GM19099 (cell line): Measurements from ENCODE around the gene PIP4K2A.

ENCODE experiments used
- POLR2A ChIP-seq: IDR thresholded peaks from 3 replicates; pipeline ENCODE4 v1.6.1; 2011; ENCODE audit warnings: low read depth; ENCODE audit not compliant: insufficient read length; ENCODE audit errors: extremely low read depth

Gene PIP4K2A

DNA sequence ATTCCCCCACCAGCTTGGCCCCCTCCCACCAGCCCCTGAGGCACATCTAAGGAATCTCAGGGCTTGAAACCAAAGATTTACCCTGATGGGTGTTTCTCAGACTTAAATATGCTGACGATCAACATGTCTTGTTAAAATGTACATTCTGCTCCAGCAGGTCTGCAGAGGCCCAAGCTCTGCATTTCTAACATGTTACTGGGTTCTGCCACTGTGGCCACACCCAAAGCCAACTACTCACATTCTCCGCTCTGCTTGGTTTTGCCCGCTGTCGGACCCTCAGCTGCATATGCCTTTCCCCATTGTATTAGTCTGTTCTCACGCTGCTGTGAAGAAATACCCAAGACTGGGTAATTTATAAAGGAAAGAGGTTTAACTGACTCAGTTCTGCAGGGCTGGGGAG is 8.9 kb downstream of the PIP4K2A start:
- no peak for TF ChIP-seq POLR2A

DNA sequence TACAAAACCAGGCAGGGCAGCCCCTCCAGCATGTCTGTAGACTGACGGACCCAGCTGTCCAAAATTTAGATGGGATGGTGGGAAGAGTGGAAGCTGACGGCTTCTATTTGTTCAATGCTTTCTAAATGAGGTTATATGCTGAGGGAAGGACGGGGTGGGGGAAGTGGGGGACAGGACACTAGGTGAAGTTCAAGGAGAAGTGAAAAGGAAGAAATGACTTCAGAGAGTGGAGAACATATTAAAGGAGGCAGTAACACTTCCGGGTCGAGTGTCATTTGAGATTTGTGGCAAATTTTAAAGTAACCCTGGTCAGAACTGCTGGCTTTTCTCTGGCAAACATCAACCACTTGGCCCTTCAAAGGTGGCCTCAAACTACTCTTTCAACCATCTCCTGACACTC is 9.4 kb downstream of the PIP4K2A start:
- TF ChIP-seq POLR2A = no peak

DNA sequence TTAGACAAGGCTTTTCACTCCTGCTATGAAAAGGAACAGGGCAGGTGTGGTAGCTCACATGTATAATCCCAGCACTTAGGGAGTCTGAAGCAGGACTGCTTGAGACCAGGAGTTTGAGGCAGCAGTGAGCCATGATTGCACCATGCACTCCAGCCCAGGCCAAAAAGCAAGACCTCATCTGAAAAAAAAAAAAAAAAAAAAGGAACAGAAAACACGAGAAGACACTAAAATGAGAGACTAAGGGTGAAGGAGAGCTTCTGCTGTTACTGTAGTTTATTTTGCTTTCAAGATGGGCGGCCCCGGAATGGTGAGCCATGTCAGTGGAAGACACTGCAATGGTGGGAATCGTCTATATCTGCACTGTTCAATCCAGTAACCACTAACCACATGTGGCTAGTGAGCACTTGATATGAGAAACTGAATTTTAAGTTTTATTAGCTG is 9.9 kb downstream of the PIP4K2A start:
- peak; percentile 16 for TF ChIP-seq POLR2A

DNA sequence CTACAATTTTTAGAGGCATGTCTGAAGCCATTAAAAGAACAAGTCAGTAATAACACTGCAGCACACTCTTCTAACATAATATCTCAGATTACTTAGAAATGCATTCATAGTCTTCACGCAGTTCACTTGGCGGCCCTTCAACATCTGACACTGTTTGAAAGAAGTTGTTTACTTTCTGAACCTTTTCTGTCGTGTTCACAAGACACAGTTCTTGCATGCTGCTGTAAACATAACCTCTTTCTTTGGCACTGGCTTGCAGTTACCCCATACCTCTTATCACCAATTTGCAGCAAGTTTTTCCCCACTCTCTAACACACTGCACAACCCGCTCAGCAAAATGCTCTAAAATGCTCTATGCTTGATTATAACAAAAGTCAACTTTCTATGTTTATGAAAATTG is 12.0 kb downstream of the PIP4K2A start:
- TF ChIP-seq POLR2A = no peak

DNA sequence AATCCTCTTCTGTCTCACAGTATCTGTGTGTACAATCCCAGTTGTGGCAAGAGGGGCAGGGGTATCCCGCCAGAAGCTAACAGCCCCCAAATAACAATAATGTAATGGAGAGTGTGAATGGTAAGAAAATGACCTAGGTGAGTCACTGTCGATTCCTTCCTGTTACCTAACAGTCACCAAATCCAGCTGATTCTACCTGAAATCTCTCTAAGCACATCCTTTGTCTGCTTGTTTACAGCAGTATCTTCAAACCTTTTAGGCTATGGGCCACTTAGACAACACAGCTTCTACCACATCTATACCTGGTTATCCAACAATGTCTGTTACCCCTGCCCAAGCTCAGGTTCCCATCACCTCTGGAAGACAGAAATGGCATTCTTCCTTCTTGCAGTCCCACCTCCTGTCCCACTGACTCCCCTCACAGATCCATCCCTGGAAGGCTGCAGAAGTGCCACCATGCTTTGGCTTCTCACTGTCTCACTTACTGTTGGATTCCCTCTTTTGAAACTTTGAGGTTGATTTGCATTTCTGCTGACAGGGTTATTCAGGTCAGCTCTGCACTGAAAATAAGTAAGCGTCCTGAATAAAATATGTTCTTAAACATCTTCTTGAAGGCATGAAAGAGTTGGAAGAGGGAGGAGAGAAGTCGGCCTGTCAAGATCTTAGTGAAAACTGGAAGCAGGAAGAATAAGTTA is 13.1 kb downstream of the PIP4K2A start:
- TF ChIP-seq POLR2A = no peak

DNA sequence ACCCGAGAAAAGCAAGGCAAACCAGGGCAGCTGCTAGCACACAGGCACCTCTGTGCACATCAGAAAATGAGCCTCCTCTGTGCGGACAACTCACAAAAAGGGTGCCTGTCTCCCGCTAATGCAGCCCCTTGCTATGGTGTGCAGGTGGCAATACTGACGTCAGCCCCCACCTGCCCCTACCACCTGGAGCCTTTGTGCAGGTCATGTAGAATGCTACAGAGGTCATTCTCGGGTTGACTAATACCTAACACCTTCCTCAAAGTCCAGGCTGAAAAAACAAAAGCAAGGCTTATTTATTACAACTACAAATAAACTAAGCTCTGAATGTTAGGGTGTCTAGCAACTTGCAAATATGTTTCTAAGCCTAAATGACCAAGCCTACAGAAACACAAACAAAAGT is 13.9 kb downstream of the PIP4K2A start:
- no peak for TF ChIP-seq POLR2A

DNA sequence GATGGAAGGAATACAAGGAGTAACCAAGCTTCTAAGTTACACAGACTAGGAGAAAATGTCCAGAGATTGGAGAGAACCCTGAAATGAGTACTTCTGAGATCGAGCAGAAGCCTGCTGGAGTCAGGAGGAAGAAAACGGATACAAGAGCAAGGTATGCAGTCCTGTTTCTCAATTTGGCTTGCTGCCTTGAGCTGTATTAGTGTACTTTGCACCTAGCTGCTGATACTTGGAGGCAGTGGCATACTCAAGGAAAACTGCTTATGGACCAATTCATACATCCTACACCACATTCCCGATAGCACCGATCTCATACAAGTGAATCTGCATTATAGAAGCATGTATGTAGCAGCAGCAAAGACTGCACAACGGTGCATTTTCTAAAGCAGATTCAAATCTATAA is 14.4 kb downstream of the PIP4K2A start:
- no peak for TF ChIP-seq POLR2A

DNA sequence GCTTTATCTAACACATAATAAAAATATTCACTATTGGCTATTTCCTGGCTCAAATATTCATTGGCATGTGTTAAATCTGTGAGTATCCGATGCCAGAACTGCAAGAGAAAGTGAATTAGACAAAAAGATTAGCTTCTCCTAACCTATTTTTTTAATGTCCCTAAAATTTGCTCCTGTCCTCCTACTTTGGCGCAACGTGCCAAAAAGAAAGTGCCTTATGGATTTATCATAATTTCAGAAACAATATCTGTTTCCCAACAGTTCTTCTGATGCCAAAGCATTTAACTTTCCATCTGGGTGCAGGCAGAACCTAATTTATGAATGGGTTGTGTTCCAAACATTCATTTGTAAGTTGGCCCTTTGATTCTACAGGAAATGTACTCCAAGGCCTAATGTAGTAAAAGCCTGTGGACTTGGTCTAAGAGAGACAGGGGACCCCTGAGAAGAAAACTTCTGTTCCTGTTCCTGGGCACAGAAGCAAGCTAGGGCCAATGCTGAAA is 15.4 kb downstream of the PIP4K2A start:
- TF ChIP-seq POLR2A = no peak

DNA sequence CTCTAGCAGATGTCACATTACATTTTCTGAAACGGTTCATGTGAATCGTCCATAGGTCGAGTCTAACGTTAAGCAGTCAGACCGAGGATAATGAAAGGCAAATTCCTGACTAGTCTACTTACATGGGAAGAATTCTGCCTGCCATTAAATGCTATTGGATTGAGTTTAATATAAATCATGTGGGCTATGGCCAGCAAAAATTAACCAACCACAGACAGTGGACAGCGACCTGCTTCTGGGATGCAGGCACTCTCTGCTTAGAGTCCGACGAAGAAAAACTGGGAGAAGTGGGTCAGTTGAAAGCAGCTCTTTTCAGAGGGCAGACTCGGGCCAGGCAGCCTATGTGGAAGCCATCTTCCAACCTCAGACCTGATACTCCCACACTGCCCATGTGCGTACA is 16.6 kb downstream of the PIP4K2A start:
- TF ChIP-seq POLR2A = no peak

DNA sequence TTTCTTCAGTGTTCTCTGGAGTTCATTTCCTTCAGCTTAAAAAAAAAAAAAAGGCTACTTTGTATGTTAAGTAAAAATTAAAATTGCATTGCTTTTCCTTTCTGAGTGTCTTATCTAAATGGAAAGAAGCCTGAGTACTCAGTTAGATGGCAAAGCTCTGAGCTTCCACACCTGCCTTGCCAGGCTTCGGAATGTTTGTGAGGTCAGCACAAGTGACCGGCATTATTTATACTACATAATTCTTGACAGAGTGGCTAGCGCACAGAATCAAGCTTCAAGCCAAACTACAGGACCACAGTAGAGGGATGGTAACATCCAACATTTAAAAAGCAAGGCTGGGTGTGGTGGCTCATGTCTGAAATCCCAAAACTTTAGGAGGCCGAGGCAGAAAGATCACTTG is 17.3 kb downstream of the PIP4K2A start:
- no peak for TF ChIP-seq POLR2A

DNA sequence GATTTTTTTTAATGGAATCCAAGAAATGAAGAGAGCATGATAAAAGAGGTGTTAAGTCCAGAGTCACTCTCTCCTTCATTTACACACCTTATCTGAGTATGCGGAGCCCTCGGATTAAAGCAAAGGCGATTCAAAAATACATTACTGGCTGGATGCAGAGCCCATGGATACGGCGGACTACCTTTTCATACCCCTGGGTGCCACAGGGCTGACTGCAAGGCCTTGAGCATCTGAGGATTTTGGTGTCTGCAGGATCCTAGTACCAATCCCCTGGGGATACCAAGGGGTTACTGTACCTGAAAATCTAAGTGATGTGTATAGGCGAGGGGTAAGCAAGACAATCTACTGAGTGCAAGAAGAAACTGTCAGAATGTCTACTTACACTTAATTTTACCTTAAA is 20.5 kb downstream of the PIP4K2A start:
- TF ChIP-seq POLR2A = no peak

DNA sequence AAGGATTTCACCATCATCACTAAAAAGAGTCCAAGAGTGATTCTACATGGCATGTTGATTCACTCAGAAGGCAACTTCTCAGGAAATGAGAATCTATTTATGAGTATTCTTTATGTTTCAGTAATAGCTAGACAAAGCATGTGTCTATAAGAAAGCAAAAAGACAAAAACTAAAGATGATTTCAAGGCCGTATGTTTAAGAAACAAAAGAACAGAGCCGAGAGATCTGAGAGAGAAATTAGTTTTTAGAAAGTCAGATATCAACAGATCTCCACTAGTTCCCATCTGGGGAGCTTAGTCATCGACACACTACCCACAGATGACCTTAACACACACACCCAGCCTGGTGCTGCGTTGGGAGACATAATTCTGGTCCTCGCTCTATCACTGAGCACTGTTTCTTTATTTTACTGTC is 21.0 kb downstream of the PIP4K2A start:
- TF ChIP-seq POLR2A = no peak

DNA sequence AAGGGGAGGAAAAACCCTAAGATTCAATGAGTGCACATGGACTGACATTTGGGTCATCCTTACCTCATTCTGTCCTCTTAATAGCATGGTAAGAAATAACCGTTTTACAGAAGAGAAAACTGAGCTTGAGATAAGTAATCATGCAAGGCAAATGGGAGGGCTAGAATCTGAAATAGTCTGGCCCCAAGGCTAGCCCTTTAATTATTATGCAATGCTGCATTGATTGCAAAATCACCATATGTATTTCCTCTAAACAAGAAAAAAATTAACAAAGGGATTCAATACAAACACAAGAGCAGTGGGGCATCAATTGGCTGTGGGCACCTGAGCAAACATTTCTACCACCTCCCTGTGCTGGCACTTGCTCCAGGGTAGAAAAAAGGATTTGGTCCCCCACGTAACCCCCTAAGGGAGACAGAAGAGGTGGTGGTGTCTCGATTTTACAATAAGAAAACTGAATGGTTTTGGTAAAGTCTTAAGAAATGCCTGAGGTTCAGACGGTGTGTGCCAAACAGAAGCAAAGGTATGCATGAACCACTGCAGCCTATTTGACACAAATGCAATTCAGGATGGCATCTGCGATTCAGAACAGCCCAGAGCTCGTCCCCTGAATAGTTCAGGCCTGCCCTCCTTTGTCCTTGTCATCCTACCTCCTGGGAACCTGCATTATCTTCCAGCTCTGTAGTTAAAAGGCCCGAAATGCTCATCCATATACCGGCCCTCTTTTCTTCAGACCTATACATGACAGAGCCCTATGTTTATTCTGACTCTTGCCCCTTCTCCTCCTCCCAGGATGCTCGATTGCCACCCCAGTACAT is 23.6 kb downstream of the PIP4K2A start:
- no peak for TF ChIP-seq POLR2A

DNA sequence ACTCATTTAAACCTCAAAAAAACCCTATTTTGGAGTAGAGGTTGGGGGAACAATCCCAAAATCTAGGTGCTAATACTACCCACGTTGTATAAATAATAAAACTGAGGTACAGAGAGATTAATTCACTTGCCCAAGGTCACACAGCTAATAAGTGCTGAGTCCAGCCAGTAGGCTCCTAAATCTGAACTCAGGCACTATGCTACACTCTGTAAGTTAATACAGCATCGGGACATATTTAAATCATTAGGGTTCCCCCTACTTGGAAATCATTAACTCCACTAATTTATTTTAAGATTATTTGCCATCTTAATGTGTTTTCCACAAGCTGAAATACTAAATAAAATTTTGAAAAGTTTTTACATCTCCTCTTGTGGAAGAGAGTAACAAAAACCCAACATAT is 24.2 kb downstream of the PIP4K2A start:
- TF ChIP-seq POLR2A = no peak

DNA sequence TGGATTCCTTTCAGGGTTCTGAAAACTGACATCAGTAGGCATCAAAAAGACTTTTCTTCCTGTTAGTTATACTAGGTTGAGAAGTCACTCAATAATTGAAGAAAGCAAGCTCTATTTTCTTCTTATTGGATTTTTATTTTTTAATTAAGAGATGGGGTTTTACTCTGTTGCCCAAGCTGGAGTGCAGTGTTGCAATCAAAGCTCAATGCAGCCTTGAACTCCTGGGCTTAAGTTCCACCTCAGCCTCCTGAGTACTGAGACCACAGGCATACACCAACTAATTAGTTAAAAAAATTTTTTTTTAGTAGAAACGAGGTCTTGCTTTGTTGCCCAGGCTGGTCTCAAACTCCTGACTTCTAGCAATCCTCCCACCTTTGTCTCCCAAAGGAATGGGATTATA is 28.0 kb downstream of the PIP4K2A start:
- no peak for TF ChIP-seq POLR2A

DNA sequence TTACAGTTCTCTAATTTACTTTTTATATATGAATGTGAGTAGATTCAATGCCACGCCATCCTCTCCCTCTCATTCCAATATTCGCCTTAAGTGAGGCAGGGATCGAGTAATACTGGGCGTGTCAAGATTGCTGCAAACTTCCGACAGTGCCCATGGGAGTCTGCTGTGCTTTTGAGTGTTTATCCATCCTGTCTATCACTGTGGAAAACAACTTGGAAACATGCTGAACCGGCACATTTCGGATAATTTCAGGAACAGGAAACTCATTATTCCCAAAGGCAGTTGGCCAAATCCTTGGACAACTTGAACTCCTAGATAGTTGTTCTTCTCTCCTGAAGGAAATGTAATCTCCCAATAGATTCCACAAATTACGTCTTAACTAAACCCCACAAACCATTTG is 28.5 kb downstream of the PIP4K2A start:
- TF ChIP-seq POLR2A = no peak
